GM19240 (cell line): ENCODE measurements around the gene C10orf95.
A peak's percentile ranks its signal among the peaks of the same experiment; 100 is the strongest.
"Not testable (repeated sequence)": the region's sequence is repeated elsewhere in the genome, so short reads cannot be mapped to it uniquely, and the experiment has no call there.

Experiments
- DNase-seq: peaks from one replicate; pipeline ENCODE4 v3.0.0; 2011; ENCODE audit warnings: low spot score; ENCODE audit not compliant: insufficient read length

C10orf95 gene

DNA sequence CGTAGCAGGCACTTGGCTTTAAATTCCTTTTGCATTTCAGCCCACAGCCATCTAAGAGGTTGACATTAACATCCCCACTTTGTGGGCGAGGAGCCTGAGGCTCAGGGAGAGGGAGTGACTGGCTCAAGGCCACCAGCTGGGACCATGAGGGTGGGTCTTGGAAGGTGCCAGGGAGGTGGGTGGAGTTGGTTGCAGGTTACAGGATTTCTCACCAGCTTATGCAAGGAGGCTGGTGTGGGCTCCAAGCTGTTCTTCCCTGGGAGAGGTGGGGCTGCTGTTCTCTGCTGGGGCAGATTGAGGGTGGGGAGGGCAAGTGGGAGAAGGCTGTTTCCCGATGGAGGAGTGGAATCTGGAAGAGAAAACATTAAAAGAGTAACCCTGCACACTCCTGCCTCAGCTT is 14.1 kb upstream of the C10orf95 start:
- no peak for DNase-seq

DNA sequence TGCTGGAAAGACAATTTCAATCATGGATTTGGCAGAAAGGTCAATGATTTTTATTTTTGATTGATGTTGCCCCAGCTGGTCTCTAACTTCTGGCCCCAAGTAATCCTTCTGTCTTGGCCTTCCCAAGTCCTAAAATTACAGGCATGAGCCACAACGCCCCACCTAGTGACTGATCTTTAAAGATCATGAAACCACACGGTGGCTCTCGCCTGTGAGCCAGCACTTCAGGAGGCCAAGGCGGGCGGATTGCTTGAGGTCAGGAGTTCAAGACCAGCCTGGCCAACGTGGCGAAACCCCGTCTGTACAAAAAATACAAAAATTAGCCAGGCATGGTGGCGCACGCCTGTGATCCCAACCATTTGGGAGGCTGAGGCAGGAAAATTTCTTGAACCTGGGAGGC is 12.6 kb upstream of the C10orf95 start:
- DNase-seq, result no peak

DNA sequence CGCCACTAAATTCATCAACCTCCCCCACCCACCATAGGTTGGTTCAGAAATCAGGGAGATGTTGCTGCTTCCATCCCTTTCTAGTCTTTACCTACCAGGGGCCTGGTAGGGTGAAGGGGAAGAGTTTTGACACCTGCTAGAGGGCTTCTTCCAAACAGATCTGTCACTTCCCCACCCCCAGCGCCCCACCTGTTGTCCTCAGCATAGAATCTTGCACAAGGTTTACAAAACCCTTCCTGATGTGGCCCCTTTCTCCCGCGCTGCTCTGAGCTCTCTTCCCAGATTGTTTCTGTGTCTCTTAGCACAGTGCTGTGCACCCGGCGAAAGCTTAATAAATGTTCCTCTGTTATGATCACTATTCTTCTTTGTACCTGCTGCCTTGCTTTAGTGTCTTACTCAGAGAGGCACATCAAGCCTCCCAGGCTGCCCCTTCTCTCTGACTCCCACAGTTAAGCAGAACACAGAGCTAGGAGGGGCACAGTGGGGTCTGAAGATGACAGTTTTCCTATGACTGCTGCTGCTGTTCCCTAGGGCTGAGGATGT is 11.2 kb upstream of the C10orf95 start:
- no peak for DNase-seq

DNA sequence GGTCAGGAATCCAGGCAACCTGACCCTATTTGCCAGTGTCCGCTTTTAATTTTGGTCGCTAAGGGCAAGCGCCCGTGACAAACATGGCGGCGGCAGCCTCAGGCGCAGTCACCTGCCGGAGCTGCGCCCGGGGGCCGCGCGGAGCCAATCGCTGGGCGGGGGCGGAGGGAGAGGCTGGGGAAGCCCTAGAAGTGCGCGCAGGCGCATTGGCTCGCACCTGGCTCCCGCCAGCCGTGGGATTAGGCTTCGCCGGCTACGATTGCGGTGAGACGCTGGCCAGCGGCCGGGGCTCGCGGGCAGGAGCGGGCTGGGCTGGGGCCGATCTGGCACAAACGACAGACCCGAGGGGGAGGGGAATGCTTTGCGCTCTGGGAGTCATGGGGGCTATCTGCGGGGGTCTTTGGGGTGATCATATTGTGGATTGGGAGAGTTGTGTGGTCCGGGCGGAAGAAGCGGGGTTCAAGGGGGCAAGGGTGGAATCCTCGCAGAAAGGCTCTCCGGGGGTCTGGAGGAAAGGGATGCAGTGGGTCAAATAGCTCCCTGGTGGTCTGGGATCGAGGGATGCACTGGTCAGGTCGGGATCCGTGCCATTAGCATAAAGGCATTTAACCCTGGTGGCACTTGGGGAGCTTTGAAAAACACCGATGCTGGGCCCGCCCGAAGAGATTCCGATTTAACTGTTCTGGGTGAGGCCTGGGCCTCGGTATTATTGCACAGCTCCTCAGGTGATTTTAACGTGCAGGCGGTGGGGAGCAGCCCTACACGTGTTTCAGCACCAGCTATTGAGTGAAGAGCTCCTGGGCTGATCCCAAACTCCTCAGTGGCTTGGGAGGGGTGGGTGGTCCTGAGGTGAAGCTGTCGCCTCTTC is 10.1 kb upstream of the C10orf95 start:
- DNase-seq, result peak; percentile 97

DNA sequence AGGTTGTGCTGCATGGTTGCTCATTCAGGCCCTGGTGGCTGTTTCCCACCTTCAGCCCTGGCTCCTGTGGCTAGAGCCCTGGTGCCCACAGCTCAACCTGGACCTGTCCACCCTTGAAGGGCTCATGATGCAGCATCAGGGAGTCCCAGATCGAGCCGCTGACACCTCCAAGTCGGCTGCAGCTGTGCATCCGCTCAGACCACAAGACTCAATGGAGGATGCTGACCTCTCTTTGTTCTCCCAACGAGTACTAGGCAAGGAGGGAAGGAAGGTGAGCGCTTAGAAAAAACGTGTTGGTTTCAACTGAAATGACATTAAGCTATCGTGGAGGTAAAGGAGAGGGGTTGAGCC is 9.5 kb upstream of the C10orf95 start:
- no peak for DNase-seq

DNA sequence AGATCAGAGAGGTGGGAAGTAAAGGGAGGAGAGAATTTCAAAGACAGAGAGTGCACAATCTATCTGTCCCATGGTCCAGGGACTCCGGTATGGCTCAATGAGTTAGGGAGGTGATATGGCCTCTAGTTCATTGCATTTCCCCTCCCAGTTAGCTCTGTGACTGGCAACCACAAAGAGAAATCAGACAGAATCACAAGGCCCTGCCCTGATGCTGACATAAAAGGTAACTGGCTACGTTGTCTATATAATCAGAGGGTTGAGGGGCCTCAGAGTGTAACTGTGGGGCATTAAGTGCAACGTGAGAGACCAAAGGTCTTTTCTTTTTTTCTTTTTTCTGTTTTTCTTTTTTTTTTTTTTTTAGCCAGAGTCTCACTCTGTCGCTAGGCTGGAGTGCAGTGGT is 7.3 kb upstream of the C10orf95 start:
- DNase-seq, result no peak

DNA sequence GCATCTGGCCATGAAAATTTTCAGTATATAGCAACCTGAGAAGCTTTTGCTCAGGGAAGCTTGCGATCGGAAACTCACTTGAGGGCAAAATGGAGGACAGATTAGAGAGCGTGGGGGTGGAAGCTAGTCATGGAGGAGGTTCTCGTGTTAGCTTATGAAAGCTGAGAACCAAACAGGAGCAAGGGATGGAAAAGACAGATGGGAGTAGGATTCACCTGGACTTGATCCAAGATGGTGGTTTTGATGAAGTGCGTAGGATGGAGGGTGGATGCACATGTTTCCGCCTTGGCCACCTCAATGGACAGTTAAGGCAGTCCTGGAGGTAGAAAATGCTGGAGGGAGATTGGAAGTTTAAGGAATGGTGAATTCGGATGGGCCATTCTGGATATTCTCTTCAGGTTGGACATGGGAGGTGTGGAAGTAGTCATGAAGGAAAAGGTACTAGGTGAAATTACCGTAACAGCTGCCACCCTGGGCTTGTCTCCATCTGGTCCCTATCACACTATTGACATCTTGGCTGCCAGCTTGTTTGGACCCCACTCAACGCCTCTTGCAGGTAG is 6.3 kb upstream of the C10orf95 start:
- DNase-seq, result no peak

DNA sequence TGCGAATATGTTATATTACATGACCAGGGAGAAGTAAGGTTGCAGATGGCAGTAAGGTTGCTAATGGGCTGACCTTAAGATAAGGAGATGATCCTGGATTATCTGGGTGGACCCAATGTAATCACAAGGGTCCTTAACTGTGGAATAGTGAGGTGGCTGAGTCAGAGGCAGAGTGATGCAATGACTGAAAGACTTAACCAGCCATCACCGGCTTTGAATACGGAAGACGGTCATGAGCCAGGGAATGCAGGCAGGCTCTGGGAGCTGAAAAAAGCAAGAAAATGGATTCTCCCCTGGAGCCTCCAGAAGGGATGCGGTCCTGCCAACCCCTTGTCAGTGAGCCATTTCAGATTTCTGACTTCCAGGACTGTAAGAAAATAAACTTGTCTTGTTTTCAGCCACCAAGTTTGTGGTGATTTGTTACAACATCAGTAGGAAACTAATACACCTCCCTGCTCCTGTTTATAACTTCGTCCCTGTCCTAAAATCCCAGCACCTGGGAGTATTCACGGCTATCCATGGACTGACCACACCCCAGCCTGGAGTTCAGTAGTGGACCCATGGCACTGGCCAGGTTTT is 4.6 kb upstream of the C10orf95 start:
- DNase-seq, result no peak

DNA sequence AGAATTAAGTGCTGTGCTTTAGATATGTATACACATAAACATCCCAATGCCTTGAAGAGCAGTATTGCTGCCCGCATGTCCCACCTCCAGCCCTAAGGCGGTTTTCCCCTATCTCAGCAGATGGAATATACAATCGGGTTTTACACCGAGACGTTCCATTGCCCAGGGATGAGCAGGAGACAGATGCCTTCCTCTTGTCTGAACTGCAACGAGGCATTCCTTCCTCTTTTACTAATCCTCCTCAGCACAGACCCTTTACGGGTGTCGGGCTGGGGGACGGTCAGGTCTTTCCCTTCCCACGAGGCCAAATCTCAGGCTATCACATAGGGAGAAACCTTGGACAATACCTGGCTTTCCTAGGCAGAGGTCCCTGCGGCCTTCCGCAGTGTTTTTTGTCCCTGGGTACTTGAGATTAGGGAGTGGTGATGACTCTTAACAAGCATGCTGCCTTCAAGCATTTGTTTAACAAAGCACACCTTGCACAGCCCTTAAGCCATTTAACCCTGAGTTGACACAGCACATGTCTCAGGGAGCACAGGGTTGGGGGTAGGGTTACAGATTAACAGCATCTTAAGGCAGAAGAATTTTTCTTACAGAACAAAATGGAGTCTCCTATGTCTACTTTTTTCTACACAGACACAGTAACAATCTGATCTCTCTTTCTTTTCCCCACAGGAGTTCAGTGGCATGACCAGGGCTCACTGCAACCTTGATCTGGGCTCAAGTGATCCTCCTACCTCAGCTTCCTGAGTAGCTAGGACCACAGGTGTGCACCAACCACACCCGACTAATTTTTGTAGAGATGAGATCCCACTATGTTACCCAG is 3.5 kb upstream of the C10orf95 start:
- not testable (repeated sequence) for DNase-seq

DNA sequence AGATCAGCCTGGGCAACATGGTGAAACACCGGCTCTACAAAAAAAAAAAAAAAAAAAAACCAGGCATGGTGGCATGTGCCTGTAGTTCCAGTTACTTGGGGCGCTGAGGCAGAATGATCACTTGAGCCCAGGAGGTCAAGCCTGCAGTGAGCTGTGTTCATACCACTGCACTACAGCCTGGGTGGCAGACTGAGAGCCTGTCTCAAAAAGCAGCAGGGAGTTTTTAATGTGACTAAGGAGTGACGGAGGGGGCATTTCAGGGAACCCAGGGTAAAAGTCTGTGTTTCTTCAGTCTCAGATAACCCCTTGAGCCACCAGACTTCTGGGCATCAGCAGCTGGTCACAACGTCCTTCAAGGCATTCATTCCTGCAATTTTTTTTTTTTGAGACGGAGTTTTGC is 2.2 kb upstream of the C10orf95 start:
- DNase-seq, result no peak

DNA sequence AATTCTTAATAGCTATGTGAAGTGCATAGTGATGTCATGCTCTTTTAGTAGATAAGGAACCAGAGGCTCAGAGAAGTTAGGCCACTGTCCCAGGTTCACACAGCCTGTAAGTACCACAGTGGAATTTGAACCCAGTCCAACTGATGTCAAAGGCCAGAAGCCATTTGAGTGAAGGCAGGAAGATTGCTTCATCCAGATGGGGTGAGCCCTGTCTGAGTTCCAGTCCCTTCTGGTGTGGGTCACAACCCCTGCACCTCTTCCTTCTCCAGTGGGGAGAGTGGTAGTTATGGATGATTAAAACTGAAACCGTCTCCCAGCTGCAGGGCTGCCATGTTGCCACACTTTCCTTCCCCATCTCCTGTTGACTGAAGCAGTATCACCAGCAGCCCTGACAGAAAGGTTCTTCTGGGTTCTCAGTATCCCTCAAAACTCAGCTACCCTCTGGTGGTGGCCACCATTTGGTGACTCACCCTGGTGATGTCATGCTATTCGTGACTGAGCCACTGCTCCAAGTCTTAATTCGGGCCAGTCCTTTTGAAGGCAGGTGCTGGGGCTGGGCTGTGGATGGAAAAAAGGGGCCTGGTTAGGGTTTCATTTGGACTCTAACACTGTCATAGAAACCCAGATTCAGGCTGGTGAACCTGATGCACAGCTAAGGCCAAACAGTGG is 1.5 kb upstream of the C10orf95 start:
- no peak for DNase-seq

DNA sequence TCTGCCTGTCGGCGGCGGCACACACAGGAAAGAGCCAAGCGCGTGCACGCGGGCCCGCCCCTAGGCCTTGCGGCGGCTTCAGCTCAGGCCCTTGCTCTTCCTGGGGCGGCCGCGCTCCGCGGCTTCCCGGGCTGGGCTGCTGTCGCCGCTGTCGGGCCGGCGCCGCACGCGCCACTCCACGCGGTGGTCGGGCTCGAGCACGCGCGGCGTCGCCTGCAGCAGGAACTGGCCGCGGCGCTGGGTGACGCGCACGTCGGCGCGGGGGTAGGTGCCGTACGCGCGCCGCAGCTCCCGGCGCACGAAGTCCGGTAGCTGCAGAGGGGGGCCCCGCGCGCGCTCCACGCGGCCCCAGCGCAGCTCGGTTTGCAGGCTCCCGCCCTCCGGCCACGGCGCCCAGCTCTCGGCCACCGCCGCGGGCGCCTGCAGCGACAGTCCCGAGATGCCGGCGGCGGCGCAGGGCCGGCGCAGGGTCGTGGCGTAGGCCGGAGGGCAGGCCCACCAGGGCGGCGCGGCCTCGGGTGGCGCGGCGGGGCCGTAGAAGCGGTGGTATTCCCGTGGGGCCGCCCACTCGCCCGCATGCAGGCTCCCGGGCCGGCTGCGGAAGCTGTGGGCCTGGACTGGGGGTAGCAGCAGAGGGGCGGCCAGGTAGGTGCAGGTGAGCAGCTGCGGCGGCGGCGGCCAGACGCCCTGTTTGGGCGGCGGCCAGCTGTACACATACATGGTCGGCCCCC is 804 bp downstream of the C10orf95 start:
- peak; percentile 78 for DNase-seq

DNA sequence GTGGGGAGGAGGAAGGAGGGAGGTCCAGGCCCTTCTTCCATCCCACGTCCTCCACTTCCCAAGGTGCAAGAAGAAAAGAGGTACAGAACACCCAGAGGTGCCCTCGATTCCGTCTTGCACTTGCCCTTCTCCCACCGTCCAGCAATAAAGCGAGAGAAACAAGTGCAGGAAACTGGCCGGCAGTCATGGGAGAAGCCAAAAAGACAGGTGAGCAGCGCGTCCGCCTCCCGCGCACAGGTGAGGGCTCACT is 1.3 kb downstream of the C10orf95 start:
- DNase-seq, result no peak

DNA sequence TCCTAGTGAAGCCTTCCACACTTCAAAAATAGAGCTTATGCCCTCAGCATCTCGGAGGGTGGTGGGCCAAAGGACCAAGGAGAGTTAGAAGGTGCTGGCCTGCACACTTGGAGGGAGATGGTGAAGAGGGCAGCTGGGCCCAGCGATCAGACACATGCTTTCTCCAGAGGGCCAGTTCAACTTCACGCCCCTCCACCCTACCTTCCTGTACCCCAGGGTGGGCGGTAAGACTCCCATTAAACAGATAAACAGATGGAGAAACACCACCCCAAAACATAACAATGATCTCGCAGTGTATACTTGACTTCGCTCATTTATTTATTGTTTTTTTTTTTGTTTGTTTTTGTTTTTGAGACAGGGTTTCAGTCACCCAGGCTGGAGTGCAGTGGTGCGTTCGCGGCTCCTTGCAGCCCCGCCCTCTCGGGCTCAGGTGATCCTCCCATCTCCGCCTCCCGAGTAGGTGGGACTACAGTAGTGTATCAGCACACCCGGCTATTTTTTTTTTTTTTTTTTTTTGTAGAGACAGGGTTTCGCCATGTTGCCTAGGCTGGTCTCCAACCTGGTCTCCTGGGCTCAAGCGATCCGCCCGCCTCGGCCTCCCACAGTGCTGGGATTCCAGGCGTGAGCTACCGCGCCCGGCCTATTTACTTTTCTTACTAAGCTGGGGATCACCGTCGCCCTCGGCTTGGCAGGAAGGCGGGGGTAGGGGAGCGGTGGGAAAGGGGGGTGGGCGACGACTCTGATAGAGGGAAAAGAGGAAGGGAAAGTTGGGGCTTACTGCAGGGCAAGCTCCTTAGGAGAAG is 1.8 kb downstream of the C10orf95 start:
- no peak for DNase-seq

DNA sequence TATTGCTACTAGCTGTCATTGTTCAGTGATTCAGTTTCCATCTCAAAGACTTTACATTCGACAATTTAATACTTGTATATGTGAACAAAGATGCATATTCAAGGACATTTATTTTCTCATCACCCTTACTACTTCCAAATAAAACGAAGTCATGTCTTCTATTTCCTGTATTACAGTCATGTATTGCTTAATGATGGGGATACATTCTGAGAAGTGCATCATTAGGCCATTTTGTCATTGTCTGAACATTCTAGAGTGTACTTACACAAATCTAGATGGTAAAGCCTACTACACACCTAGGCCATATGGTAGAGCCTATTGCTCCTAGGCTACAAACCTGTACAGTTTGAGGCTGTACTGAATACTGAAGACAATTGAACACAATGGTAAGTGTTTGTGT is 6.5 kb downstream of the C10orf95 start:
- DNase-seq, result no peak

DNA sequence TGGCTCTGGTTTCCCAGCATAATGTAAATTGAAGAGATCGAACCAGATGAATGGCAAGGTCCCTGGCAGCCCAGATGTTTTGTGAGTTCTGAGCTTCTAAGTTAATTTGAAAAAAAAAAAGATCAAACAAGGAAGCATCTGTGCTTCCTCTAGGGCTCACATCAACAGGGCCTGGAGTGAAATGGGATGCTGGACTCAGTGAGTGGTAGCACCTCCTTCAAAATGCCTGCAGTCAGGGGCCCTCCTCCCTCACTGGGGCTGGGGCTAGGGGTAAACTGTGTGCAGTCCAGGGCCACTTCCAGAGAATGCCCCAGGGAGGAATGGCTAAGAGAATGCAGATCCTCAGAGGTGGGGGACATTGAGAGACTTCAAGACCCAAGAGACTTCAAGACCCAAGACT is 13.0 kb downstream of the C10orf95 start:
- DNase-seq, result no peak

DNA sequence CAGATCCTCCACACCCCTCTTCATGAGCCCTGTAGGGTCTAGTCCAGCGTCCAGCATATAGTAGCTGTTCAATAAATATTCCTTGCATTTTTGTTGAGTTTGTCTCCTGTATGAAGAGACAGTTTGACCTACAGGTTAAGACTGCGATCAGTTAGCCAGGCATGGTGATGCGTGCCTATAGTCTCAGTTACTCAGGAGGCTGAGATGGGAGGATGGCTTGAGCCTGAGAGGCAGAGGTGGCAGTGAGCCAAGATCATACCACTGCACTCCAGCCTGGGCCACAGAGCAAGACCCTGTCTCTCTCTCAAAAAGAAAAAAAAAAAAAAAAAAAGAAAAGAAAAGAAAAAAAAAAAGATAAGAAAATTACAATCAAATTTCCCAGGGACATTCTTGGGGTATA is 13.8 kb downstream of the C10orf95 start:
- no peak for DNase-seq

DNA sequence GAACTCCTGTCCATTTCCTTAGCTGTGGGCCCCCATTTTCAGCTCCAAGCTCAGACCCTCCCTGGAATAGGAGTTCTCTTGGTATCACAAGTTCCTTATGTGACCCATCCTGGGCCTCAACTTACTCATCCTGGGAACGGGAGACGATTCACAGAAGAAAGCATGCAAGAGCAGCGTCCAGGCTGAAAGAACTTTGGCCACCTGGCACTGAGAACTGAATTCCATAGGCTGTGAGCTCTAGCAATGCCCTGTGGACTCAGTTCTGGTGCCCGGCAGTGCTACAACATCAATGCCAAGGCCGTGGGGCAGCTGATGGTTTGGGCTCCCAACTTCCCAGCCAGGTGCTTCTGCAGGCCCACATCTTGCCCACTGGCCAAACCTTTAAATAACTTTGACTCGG is 15.0 kb downstream of the C10orf95 start:
- no peak for DNase-seq

DNA sequence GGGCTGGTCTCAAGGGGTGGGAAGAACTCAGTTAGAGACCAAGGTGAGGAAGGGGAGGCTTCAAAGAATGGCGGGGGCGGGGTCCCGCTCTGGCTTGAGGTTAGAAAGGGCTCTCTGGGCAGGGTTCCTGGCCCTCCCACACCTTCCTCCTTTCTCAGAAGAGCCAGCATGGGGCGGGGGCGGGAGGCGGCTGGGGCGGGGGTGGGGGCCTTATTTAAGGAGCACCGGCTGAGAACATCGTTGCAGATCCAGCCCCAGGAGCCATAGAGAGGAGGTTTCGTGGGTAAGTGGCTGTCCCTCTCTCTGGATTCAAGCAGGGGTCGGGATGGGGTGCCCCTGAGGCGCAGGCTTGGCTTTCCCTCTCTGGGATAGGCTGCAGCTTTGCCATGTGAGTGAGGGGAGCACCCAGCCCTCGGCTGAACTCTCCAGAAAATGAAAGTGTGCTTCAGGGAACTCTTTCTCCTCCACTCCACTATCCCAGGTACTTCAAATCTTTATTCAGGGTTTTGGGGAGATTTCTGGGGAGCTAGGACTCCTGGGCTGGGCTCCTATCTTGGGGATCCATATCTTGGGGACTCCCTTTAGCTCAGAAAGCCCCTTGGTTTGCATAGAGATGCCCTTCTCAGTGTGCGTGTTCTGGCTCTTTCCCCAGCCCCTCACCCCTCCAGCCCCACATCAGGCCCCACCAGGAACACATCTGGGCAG is 15.7 kb downstream of the C10orf95 start:
- DNase-seq, result no peak

DNA sequence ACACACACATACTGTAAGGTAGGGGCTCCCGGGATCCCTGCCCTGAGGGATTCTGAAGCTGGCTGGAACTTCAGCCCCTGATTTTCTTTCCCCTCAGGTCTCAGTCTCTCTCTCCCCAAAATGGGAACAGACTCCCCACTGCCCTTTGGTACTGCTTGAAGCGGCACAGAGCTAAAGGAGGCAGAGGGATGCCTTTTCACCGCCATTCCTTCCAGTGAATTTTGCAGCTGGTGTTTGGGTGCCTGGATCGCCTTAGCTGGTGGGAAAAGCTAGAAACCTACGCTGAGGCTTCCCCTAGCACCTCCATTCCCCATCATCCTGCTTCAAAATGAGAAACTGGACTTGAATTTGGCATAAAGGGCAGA is 16.2 kb downstream of the C10orf95 start:
- DNase-seq, result no peak
